ENCODE results near the gene ANTXR1.
A peak's percentile ranks its signal among the peaks of the same experiment; 100 is the strongest.

Gene ANTXR1

GRCh38 chr2:69141061-69141460, 128.1 kb downstream of the ANTXR1 start:
- Mint-ChIP-seq H3K4me1 (peaks cover 66% of the 10 kb centered on the region), H3K27me3 (ENCODE audit: low read depth) (no peaks in the 10 kb centered on the region), H3K9me3 (no peaks in the 10 kb centered on the region), H3K4me3 (no peak overlapping the region), H3K27ac (peak overlapping the region in 2 of 3 experiments; percentile 43 to 64), H3K36me3 (ENCODE audit: low read depth) (peaks cover 21% of the 10 kb centered on the region)
- no peak for TF ChIP-seq CTCF (IDR thresholded peaks at IDR 0.05; ENCODE audit: unreplicated experiment in 3 of 3)

- peaks cover 17% of the 10 kb centered on the region for H3K36me3 Mint-ChIP-seq (ENCODE audit: low read depth)
Observed at GRCh38 chr2:69143748-69144360, 130.9 kb downstream of the ANTXR1 start.

GRCh38 chr2:69145204-69145603, 132.2 kb downstream of the ANTXR1 start:
- Mint-ChIP-seq H3K27me3 (ENCODE audit: low read depth) (no peaks in the 10 kb centered on the region), H3K27ac (peak overlapping the region; percentile 80 to 93 (median 84)), H3K9me3 (no peaks in the 10 kb centered on the region), H3K36me3 (ENCODE audit: low read depth) (peaks cover 12% of the 10 kb centered on the region), H3K4me1 (peaks cover 78% of the 10 kb centered on the region), H3K4me3 (peak overlapping the region in 1 of 3 experiments; percentile 26)
- TF ChIP-seq CTCF (IDR thresholded peaks at IDR 0.05; ENCODE audit: unreplicated experiment in 3 of 3) = no peak

More at GRCh38 chr2:69143748-69144360, 130.9 kb downstream of the ANTXR1 start:
- H3K4me3 Mint-ChIP-seq = peak overlapping the region in 2 of 3 experiments; percentile 31 to 68
- H3K9me3 Mint-ChIP-seq = no peaks in the 10 kb centered on the region
- peaks cover 75% of the 10 kb centered on the region for H3K4me1 Mint-ChIP-seq
- H3K27ac Mint-ChIP-seq = peak overlapping the region; percentile 80 to 93 (median 84)
- TF ChIP-seq CTCF (IDR thresholded peaks at IDR 0.05; ENCODE audit: unreplicated experiment in 3 of 3) = no peak
- no peaks in the 10 kb centered on the region for H3K27me3 Mint-ChIP-seq (ENCODE audit: low read depth)

- Mint-ChIP-seq H3K27ac (peak overlapping the region in 2 of 3 experiments; percentile 55 to 91), H3K4me1 (peaks cover 79% of the 10 kb centered on the region), H3K27me3 (ENCODE audit: low read depth) (no peaks in the 10 kb centered on the region), H3K36me3 (ENCODE audit: low read depth) (peaks cover 13% of the 10 kb centered on the region), H3K4me3 (no peak overlapping the region), H3K9me3 (no peaks in the 10 kb centered on the region)
- TF ChIP-seq CTCF (IDR thresholded peaks at IDR 0.05; ENCODE audit: unreplicated experiment in 3 of 3) = no peak
Observed at GRCh38 chr2:69147841-69148533, 135.0 kb downstream of the ANTXR1 start.

GRCh38 chr2:69149631-69150215, 136.7 kb downstream of the ANTXR1 start:
- peak overlapping the region; percentile 78 to 91 (median 87) for H3K27ac Mint-ChIP-seq
- no peak for TF ChIP-seq CTCF (IDR thresholded peaks at IDR 0.05; ENCODE audit: unreplicated experiment in 3 of 3)
- H3K36me3 Mint-ChIP-seq (ENCODE audit: low read depth) = peaks cover 27% of the 10 kb centered on the region
- H3K4me3 Mint-ChIP-seq = peak overlapping the region in 1 of 3 experiments; percentile 30
- H3K9me3 Mint-ChIP-seq = no peaks in the 10 kb centered on the region
- H3K27me3 Mint-ChIP-seq (ENCODE audit: low read depth) = no peaks in the 10 kb centered on the region
- peaks cover 74% of the 10 kb centered on the region for H3K4me1 Mint-ChIP-seq
